Ovary (tissue), 3 donors: ENCODE data around the gene ALDOB.

Experiments used
- EP300 ChIP-seq: sonication (generic); formaldehyde crosslinking; IDR thresholded peaks from one replicate; pipeline ENCODE4 v1.6.1; 2017; ENCODE audit warnings: antibody characterized with exemption
- POLR2A ChIP-seq: fragments of 450-650 bp; IDR thresholded peaks from one replicate; pipeline ENCODE4 v1.6.1; 2017; ENCODE audit warnings: antibody characterized with exemption, mild to moderate bottlenecking, moderate library complexity
- TF ChIP-seq, protein P1 (sequence below), 3 donors: fragments of 450-650 bp in 2 of 3; fragments of 200-600 bp in 1 of 3; IDR thresholded peaks; one replicate each; pipeline versions ENCODE4 v1.5.1 to v1.8.0; 2016 to 2022; ENCODE audit warnings: antibody characterized with exemption in 3 of 3, mild to moderate bottlenecking in 1 of 3
- donor health status: DM: no; HTN: no; CAD: no.

DNA sequence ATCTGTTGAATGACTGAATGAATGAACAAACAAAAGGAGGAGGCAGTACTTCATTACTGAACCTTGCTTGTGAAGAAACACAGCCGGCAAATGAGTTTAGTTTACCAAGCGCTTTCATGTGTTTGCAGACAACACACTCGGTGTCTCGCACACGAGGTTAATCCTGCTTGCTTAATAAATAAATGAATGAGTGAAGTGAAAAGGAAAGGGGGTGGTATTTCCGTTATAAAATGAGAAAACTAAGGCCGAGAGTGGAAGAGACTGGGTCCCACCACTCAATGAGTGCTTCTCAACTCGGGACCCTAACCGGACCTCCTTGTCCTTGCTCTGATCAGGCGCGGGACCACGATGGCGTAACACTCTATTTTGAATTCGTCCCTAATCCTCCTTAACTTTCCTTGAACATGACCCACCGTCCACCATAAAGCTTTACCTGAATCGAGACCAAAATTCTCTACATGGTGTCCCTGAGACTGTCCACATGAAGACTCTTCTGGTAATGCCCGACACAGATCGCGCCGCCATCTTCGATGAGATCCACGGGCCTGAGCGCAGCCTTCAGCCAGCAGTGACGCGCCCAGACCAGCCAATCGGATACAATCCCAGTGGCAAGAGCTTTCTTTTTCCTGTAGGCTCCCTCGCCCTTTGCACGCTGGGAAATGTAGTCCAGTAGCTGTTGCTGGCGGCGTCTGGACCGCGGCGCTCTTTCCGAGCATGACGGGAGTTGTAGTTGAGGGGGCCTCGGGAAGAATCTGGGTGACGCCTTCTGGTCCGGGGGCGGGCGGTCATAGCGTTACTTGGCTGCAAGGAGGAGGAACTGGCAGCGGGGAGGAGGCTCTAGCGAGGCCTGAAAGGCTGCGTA, 37.3 kb downstream of the ALDOB start, which contains the start of the genes MRPL50 and ZNF189:
- TF ChIP-seq, protein P1, sequence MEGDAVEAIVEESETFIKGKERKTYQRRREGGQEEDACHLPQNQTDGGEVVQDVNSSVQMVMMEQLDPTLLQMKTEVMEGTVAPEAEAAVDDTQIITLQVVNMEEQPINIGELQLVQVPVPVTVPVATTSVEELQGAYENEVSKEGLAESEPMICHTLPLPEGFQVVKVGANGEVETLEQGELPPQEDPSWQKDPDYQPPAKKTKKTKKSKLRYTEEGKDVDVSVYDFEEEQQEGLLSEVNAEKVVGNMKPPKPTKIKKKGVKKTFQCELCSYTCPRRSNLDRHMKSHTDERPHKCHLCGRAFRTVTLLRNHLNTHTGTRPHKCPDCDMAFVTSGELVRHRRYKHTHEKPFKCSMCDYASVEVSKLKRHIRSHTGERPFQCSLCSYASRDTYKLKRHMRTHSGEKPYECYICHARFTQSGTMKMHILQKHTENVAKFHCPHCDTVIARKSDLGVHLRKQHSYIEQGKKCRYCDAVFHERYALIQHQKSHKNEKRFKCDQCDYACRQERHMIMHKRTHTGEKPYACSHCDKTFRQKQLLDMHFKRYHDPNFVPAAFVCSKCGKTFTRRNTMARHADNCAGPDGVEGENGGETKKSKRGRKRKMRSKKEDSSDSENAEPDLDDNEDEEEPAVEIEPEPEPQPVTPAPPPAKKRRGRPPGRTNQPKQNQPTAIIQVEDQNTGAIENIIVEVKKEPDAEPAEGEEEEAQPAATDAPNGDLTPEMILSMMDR (IDR thresholded peaks at IDR 0.05): no peak
- peak; percentile 93 for TF ChIP-seq POLR2A
- TF ChIP-seq EP300: no peak
